Nephron (organoid): ENCODE measurements around the gene ARHGEF37.

Experiments used
- H3K27ac Mint-ChIP-seq, 3 experiments: 2 replicates each; pipeline ENCODE4 v1.8.0; 2020; ENCODE audit warnings: mixed read lengths in 3 of 3, mild to moderate bottlenecking in 2 of 3, moderate library complexity in 1 of 3
- H3K27me3 Mint-ChIP-seq: 2 replicates; pipeline ENCODE4 v1.8.0; 2021; ENCODE audit warnings: low read depth, mild to moderate bottlenecking, moderate library complexity, mixed read lengths
- H3K36me3 Mint-ChIP-seq: 2 replicates; pipeline ENCODE4 v1.8.0; 2020; ENCODE audit warnings: low read depth, mixed read lengths
- H3K4me1 Mint-ChIP-seq: 2 replicates; pipeline ENCODE4 v1.8.0; 2020; ENCODE audit warnings: mixed read lengths
- H3K4me3 Mint-ChIP-seq, 3 experiments: 2 replicates each; pipeline ENCODE4 v1.8.0; 2020; ENCODE audit warnings: mild to moderate bottlenecking in 3 of 3, mixed read lengths in 3 of 3, moderate library complexity in 2 of 3
- H3K9me3 Mint-ChIP-seq: 2 replicates; pipeline ENCODE4 v1.8.0; 2020; ENCODE audit warnings: mixed read lengths
- CTCF ChIP-seq, 3 experiments: fragments of 200-600 bp; sonication (generic); IDR thresholded peaks; one replicate each; pipeline ENCODE4 v1.5.0; 2021; ENCODE audit warnings: antibody characterized with exemption in 3 of 3; ENCODE audit not compliant: unreplicated experiment in 3 of 3

Gene ARHGEF37

GRCh38 chr5:149683964-149684363 lies 102.7 kb downstream of the ARHGEF37 start:
- Mint-ChIP-seq H3K36me3 (no peaks in the 10 kb centered on the region), H3K27me3 (peaks cover 19% of the 10 kb centered on the region), H3K4me3 (no peak overlapping the region), H3K9me3 (no peaks in the 10 kb centered on the region), H3K27ac (no peak overlapping the region), H3K4me1 (no peaks in the 10 kb centered on the region)
- no peak for TF ChIP-seq CTCF (IDR thresholded peaks at IDR 0.05; ENCODE audit: unreplicated experiment in 3 of 3)

GRCh38 chr5:149684371-149684770 lies 103.1 kb downstream of the ARHGEF37 start:
- Mint-ChIP-seq H3K27ac (no peak overlapping the region), H3K4me1 (no peaks in the 10 kb centered on the region), H3K4me3 (no peak overlapping the region), H3K36me3 (no peaks in the 10 kb centered on the region), H3K27me3 (peaks cover 23% of the 10 kb centered on the region), H3K9me3 (no peaks in the 10 kb centered on the region)
- TF ChIP-seq CTCF (IDR thresholded peaks at IDR 0.05; ENCODE audit: unreplicated experiment in 3 of 3), result no peak
